GM21515 (cell line): ENCODE results near the gene TBC1D22A.

Experiments used
- ATAC-seq: cut with Tn5 transposase; IDR thresholded peaks from one replicate; pipeline ENCODE4 v1.9.1; 2021; ENCODE audit not compliant: unreplicated experiment

The TBC1D22A gene

DNA sequence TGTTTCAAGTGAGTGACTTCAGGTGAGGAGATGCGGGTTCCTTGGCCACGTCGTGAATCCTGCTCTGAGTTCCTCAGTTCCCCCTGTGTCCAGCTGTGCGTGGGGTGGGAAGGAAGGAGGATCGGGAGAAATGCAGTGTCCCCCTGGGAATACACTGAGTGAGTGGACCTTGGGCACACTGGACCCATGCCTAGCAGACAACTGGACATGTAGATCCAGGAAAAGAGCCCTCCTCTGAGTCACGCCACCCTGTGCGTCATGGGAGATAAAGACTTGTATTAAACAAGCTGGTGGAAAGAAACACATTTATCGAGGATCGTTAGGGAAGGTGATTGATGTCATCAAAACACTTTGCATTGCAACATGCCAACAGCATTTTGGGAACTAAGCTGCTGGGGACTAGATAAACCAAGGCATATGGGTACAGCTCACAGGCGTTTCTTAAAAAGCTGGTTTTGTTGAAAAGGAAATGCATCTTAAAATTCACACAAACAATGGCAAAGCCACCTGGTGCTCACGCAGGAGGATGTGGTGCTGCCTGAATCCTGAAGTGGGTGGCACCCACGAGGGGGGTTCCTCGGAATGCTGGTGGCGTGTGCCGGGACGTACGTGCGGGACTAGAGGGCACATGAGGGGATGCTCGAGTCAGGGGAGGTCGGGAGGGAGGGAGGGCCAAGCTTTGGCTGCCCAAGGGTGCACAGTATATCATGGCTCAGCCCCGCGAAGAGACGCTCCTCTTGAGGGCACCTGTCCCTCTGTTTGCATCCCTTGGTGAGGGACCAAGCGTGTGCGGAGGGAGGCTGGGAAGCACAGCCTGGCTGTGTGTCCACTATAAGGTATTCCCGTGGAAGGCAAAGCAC, 303.5 kb downstream of the TBC1D22A start:
- ATAC-seq: no peak

DNA sequence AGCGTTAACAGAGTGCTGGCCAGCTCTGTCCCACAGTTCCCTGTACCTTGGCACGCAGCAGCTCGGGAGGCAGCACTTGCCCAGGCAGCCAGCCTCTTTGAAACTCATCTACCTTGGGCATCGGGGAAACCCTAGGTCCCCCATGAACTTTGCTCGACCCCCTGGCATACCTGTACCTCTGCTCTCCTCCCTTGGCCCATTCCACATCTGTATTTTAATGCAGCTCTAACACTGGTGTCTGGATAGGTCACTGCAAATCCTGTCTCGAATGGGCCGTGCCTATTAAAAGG, 304.1 kb downstream of the TBC1D22A start:
- no peak for ATAC-seq

DNA sequence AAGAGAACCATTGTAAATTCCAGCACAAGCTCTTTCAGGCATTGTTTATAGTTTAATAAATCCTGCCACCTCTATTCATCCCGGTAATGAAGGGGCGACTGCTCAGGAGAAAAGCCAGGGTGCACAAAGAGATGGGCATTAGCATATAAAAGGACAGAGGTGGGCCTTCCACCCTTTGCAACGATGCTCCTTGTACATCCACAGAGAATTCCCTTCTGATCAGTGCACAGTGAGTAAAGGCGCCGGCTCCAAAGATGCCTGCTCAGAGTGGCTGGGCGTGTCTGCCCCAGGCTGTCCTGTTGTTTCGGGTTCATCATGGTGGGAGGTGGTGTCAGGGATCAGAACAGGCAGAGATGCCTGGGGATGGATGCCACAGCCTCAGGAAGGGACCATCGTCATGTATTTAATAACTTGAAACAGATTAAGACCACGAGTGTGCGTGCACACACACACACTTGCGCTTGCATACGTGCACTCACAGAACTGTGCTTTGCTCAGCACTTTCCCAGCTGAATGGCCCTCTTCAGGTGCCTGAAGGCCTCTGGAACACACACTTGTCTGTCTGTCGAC, 305.0 kb downstream of the TBC1D22A start:
- no peak for ATAC-seq

DNA sequence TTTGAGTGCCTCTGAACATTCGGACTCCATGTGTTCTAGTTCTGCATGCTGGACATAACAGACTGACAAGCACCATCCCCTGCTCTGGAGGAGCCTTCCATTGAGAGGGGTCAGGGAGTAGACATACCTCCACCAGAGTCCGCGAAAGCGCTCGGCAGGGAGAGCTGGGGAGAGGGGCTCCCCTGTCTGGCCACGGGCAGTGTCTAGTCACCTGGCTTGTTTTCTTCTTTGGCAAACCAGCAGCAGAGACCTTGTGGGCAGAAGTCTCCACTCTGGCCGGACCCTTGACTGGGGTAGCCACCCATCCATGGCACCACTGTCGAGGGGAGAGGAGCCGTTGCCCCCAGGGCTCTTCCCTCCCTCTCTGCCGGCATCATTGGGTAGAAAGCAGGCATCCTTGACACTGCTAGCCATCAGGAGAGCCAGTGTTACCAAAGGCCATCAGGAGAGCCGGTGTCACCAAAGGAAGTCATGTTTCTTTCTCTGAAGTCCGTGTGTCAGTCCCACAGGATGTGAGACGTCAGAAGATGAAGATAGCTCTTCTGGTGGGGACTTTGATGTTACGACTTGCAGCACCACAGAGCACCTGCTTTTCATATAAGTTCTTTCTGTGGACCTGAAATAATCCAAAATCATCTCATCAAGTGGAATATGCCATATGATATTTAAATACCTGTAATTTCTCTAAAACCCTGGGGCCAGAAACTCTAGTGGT, 305.6 kb downstream of the TBC1D22A start:
- no peak for ATAC-seq

DNA sequence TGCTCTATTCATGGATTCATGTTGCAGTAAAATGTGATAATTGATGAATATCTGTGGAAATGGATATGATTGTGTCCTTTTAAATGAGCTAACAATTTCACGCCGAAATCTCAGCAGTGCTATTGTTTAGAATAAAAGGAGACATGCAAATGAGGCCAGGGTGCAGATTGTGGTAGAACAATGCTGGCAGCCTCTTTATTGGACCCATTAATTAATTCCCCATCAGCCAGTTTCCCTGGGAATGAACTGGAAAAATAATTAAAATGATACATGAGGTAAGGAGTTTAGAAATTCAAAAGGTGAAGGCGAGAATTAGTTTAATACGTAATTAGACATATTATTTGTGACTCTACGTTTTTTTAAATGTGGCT, 306.2 kb downstream of the TBC1D22A start:
- ATAC-seq: no peak

DNA sequence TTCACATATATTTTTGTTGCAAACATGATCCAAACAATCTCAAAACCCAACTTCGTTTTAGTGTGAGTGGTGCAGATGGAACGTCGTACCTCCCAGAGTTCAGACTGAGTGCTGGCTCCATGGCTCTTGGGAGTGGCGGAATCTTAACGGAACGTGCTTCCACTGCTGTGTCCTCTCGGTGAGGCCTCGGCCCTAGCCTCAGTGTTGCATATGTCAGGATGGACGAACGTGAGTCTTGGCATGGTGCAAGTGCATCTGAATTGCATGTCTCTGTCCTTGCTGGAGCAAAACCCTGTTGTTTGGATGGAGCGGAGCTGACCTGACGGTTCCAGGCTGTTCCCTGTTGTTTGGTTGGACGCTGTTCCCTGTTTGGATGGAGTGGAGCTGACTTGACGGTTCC, 306.8 kb downstream of the TBC1D22A start:
- ATAC-seq: no peak

DNA sequence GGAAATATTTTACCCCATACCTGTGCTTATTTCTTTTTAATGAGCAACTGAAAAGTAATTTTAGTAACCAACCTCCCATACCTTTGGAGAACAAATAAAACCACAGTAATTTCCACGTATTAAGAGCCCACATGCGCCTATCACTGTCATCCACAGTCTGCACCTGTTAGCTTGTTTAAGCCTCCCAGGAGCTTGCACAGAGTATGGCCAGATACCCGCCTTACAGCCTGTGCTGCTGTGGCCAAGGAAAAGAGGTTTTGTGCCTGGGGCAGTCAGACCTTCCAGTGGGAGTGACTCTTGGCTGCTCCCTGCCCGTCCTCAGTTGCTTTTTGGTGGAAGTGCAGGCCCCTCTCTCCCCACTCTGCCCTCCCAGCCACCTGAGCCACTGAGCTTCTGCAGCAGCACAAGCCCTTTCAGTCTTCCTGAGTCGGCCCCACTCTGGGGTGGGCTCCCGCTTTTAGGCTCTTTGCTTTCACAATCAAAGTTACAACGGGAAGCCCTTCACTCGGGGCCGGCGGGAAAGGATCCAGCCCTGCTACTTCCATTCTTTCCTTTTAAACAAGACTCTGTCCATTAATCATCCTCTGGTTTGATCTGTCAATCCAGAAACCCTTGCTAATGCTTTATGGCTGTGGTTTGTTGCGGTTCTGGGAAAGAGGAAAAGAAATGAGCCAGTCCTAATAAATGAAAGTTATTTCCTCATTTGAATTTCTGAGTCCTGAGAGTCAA, 308.8 kb downstream of the TBC1D22A start:
- no peak for ATAC-seq

DNA sequence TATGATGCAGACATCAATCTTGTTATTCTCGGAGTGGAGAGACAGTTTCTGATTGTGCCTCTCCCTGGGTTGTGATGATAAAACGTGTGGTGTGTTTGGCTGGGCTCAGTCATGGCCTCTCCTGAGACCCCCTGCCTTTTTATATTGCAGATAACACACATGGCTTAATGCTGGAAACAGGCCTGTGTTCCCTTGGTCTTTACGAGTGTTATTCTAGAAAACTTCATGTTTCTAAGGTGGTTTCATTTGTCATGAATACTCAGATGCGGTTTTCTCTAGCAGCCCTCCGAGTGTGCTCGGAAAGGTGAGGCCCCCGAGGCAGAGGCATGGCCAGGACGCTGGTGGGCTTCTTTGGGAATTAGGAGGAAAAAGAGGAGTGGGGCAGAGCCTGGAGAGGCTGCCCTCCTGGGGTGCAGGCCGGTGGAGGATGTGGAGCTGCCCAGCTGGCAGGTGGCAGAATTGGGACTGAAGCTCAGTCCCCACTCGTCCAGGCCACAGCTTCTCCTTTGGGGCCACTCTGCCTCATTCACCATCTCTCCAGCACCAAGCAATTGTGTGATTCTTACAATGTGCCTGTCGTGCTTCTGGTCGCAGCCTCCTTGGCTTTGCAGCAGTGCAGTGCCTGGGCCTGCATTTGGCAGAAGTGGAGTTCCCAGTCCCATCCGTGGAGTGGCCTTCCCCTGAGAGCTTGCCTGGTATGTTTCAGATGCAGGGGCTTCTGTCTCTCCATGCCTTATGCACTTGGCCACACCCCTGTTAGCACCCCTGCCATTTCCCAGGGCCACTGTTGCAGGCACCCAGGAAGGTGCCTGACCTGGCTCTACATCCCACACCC, 309.6 kb downstream of the TBC1D22A start:
- ATAC-seq: no peak

DNA sequence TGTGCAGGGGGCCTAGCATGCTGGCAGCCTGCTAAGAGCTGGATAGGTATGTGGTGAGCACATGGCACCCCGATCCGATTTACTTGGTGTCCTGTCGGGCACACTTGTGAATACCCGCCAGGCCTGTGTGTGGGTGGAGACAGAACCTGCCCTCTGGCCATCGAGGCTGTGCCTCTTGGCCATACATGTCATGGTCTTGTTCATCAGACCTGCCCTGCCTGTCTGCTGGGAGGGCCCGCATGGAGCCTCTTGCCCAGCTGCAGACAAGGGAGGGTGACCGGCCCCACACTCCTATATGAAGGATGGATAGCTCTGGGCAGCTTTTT, 310.2 kb downstream of the TBC1D22A start:
- no peak for ATAC-seq

DNA sequence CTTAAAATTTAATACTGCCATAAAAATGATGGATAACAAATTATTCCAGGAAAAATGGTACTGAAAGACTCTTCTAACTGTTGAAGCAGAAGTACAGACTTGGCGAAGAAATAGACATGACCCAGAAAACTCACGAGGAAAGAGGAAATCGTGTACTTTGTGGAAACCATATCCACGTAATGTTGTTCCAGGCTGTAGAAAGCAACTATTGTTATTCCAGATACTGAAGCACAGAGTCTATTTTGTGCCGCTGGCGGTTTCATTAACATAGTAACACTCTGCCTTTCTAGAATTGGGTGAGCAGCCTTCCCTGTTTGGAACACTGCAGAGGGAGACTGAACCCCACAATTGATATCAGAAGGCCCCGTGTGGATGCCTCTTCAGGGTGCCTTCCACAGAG, 310.6 kb downstream of the TBC1D22A start:
- no peak for ATAC-seq

DNA sequence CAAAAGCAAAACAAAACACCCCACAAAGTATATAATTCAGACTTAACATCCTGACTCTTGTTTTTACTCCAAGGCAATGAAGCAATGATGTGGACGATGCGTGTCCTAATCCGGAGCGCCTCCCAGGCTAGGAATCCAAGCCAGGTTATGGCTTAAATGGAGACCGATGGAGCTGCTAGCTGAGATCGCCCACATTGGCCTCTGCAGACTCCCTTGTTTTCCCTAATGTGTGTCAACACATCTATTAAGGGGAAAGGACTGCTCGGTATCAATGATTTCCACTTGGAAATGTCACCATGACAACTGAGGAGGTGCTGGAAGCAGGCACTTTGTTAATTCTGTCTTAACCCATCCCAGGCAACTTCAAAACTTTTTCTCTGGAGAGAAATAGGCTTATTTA, 311.7 kb downstream of the TBC1D22A start:
- no peak for ATAC-seq

DNA sequence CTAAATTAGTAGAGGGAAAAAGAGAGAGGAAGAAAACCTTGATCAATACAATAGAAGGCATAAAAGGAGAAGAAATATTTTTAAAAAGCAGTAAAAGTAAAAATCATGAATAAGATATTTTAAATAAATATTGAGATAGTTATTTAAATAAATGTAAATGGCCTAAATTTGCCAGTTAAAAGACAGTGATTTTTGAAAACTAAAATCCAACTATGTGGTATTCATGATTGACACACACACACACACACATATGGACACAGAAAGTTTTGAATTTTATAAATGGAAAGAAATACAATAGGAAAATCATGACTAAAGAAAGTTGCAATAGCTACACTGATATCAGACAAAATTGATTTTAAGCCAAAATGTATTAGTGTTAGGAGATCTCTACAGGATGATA, 313.1 kb downstream of the TBC1D22A start:
- ATAC-seq: no peak

DNA sequence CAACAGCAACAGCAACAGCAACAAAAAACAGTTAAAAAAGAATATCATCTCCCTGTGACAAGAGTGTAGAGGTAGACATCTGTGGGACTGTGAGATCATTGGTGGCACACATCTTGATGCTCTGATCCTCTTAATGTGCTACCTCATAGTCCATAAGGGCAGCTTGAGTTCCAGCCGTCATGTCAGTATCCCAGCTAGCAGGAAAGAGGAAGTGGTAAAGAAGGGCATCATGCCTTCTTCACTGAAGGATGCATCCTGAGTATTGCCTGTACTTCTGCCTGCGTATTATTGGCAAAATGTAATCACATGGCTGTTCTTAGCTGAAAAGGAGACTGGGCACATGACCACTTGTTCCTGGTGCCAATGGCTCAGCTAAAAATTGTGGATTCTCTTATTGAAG, 314.3 kb downstream of the TBC1D22A start:
- ATAC-seq: no peak

DNA sequence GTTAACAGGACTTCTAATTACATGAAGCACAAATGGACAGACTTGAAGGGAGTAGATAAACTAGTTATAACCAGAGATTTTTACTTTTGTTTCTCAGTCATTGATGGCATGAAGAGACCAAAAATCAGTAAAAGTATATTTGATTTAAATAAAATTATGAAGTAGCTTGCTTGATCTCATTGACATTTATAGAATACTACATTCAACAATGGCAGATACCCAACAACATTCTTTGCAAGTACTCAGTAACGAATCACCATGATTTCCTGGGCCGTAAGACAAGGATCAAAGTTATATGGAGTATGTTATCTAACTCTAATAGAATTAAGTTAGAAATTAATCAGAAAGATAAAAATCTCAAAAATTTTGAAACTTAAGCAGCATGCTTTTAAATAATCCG, 317.6 kb downstream of the TBC1D22A start:
- ATAC-seq: no peak

DNA sequence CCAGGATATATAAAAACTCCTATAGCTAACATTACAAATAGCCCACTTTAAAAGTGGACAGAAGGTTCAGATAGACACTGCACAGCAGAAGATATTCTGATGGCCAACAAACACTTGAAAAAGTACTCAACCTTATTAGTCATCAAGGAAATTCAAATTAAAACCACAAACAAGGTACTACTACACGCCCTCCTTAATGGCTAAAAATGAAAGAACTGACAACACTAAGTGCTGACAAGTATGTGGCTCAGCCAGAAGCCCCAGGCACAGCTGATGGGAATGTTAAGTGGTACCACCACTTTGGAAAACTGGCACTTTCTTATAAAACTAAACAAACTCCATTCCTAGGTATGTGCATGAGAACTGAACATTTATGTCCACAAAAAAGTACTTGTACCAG, 320.1 kb downstream of the TBC1D22A start:
- ATAC-seq: no peak

DNA sequence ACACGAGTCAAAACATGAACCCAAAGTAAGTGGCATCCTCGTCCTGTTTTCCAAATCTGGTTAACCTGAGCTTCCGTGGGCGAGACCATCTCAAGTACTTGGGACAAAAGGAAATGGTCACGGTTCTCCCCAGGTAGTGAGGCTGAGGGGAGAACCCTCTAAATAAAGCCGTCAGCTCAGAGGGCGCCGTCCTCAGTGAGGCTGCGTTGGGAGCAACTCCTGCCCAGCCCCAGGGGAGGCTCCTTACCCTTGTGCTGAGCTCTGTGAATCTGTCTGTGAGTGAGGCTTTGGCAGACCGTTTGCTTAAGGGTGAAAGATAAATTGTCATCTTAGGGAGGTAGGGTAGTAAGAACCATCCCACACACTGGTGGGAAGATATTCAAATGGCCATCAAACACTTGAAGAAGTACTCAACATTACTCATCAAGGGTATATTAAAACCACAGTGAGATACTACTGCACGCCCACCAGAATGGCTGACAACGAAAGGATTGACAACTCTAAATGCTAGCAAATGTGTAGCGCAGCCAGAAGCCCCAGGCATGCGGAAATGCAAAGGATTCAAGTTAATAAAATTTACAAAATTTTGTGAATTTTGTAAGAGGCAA, 321.0 kb downstream of the TBC1D22A start:
- ATAC-seq: no peak

DNA sequence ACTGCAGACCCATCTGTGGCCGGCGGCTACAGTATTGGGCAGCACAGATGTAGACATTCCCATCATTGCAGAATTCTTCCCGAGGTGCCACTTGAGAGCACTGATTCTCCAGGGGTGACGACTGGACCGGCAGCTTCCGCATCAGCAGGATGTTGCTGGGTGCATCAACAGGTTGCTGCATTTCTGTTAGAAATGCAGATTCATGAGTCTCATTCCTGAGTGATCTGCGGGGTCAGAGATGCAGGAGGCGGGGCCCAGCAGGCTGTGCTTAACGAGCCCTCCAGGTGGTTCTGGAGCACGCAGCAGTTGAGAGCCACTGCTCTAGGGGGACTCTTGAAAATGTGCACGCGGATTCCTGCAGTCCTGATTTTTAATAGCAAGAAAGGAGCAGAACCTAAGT, 321.8 kb downstream of the TBC1D22A start:
- ATAC-seq: no peak

DNA sequence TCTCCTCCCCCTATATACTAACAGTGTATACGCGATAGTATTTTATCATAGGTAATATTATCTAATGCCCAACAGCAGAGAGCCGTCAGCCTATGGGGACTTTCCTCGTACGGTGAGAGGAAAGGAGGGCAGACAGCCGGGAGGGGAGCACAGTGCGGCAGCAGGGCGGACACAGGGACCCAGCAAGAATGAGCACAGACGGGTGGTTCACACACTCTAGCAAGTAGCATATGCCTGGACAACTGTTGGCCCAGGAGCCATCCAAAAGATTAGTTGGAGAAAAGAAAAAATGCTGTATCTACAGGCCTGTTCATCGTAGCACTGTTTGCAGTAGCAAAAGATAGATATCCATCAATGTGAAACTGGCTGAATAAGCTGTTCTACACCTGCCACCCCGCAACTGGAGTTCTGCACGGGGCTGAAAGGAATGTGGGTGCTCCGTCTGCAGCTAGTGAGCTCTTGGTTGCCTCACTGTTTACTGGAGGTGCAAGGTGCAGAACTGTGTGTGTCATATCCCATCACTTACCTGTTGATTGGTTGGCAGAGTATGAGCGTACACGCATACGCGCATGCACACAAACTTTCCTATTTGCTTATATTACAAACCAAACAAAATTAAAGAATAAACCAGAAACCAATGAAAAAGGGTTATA, 324.3 kb downstream of the TBC1D22A start:
- ATAC-seq: no peak

DNA sequence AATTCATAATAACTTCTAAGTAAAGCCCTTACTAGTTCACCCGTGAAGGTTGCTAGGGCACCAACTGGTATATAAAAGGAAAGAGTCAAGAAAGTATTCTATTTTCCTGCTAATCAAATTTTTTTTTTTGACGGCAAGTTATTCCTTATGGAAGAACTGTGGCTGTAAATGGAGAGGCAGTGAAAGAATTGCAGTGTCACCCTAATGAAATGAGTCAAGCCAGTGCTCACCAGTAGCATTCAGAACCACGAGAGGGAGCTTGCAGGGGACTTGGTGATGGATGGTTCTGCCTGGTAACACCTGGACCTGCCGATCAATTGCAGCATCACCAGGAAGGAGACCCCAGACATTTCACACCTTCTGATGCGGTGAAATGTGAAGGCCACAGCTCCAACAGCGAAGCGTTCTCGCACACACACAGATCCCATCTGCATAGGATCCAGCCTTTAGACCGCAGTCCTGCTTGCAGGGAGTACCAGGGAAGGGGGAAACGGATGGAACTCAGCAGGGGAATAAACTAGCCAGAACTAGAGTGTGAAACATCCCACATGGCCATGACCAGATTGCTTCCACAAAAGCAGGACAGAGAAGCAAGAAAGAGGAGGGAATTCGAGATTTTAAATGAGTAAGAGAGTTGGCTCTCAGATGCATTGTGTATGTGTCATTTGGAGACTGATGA, 326.2 kb downstream of the TBC1D22A start:
- no peak for ATAC-seq

DNA sequence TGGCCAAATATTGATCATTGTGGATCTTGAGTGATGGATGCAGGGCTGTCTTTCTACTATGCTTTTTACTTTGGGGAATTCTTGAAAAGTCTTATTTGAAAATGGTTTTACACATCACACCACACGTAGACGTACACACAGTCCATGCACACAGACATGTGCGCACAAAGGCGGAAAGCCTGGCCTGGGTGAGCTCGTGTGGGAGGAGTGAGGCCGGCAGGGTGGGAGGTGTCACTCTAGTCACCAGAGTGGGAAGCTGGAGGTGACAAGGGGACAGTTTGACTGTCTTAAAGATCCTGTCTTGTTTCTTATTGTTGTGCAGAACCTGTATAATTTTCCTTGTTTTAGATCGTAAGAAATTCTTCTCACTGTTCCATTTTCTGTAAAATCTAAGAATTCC, 326.9 kb downstream of the TBC1D22A start:
- no peak for ATAC-seq
